Astrocyte (in vitro differentiated cells and primary cell): ENCODE measurements around the gene RHBDL1. TPM values are rescaled to one million over a fixed set of nuclear protein-coding genes. Genes with fewer than 3 reads are reported as not detected.
A peak's percentile ranks its signal among the peaks of the same experiment; 100 is the strongest.

Source experiments
- DNase-seq: peaks from one replicate; pipeline ENCODE4 v3.0.0-alpha.2; 2010; ENCODE audit warnings: low read depth
- FAIRE-seq: peaks from 2 replicates; lab custom pipeline; 2011; peaks lifted over from hg19 to GRCh38; lab: Jason Lieb, UNC
- H2AFZ ChIP-seq: 2 replicates; pipeline ENCODE4 v1.6.0; 2012; ENCODE audit warnings: low read depth, low read length, inconsistent platforms
- H3K27ac ChIP-seq: 2 replicates; pipeline ENCODE4 v1.5.1; 2011; ENCODE audit warnings: low read depth, low read length, inconsistent platforms
- H3K27me3 ChIP-seq: 2 replicates; pipeline ENCODE4 v1.6.0; 2011; ENCODE audit warnings: low read length, inconsistent platforms; ENCODE audit not compliant: insufficient read depth
- H3K36me3 ChIP-seq: 2 replicates; pipeline ENCODE4 v1.5.1; 2011; ENCODE audit warnings: low read length, inconsistent platforms; ENCODE audit not compliant: insufficient read depth
- H3K4me1 ChIP-seq: 2 replicates; pipeline ENCODE4 v1.5.1; 2011; ENCODE audit warnings: low read length, inconsistent platforms; ENCODE audit not compliant: insufficient read depth
- H3K4me2 ChIP-seq: 2 replicates; pipeline ENCODE4 v1.6.0; 2012; ENCODE audit warnings: low read length, inconsistent platforms
- H3K4me3 ChIP-seq: 2 replicates; pipeline ENCODE4 v1.5.1; 2011; ENCODE audit warnings: low read depth, mild to moderate bottlenecking, low read length, inconsistent platforms; ENCODE audit not compliant: insufficient read depth
- H3K79me2 ChIP-seq: 2 replicates; pipeline ENCODE4 v1.6.0; 2012; ENCODE audit warnings: mild to moderate bottlenecking, low read length, inconsistent platforms; ENCODE audit not compliant: insufficient read depth
- H3K9ac ChIP-seq: 2 replicates; pipeline ENCODE4 v1.6.0; 2012; ENCODE audit warnings: mild to moderate bottlenecking, low read length, inconsistent platforms
- H3K9me3 ChIP-seq: 2 replicates; pipeline ENCODE4 v1.5.1; 2012; ENCODE audit warnings: low read depth, mild to moderate bottlenecking, low read length, inconsistent platforms; ENCODE audit not compliant: insufficient read depth
- H4K20me1 ChIP-seq: 2 replicates; pipeline ENCODE4 v1.6.0; 2012; ENCODE audit warnings: low read length, inconsistent platforms; ENCODE audit not compliant: insufficient read depth
- H3K27ac Mint-ChIP-seq: one replicate; pipeline ENCODE4 v1.8.0; 2021; ENCODE audit warnings: mild to moderate bottlenecking, mixed read lengths; ENCODE audit not compliant: unreplicated experiment
- H3K27me3 Mint-ChIP-seq: one replicate; pipeline ENCODE4 v1.8.0; 2021; ENCODE audit warnings: low read depth, mixed read lengths; ENCODE audit not compliant: unreplicated experiment
- H3K36me3 Mint-ChIP-seq: one replicate; pipeline ENCODE4 v1.8.0; 2021; ENCODE audit warnings: low read depth, mixed read lengths; ENCODE audit not compliant: unreplicated experiment
- H3K4me1 Mint-ChIP-seq: one replicate; pipeline ENCODE4 v1.8.0; 2021; ENCODE audit warnings: low read depth, mixed read lengths; ENCODE audit not compliant: unreplicated experiment
- H3K4me3 Mint-ChIP-seq: one replicate; pipeline ENCODE4 v1.8.0; 2021; ENCODE audit warnings: mild to moderate bottlenecking, moderate library complexity, mixed read lengths; ENCODE audit not compliant: unreplicated experiment
- H3K9me3 Mint-ChIP-seq: one replicate; pipeline ENCODE4 v1.8.0; 2021; ENCODE audit warnings: mild to moderate bottlenecking, mixed read lengths; ENCODE audit not compliant: unreplicated experiment
- EZH2 ChIP-seq: IDR thresholded peaks from 2 replicates; pipeline ENCODE4 v1.6.1; 2012; ENCODE audit warnings: mild to moderate bottlenecking, low read length, inconsistent platforms; ENCODE audit not compliant: insufficient read depth
- total RNA-seq: library from RNA; stranded (reverse); gene quantifications from 2 replicates; pipeline ENCODE4 v1.2.1, GENCODE V29; 2021
- TF ChIP-seq, protein P1 (sequence below): IDR thresholded peaks from 2 replicates; pipeline ENCODE4 v1.5.1; 2011; ENCODE audit warnings: low read depth, mild to moderate bottlenecking, inconsistent platforms, low read length, moderate library complexity; ENCODE audit not compliant: insufficient read depth

RHBDL1 gene
- total RNA-seq, 1 donor from 2014 or later = 4.9 TPM

DNA sequence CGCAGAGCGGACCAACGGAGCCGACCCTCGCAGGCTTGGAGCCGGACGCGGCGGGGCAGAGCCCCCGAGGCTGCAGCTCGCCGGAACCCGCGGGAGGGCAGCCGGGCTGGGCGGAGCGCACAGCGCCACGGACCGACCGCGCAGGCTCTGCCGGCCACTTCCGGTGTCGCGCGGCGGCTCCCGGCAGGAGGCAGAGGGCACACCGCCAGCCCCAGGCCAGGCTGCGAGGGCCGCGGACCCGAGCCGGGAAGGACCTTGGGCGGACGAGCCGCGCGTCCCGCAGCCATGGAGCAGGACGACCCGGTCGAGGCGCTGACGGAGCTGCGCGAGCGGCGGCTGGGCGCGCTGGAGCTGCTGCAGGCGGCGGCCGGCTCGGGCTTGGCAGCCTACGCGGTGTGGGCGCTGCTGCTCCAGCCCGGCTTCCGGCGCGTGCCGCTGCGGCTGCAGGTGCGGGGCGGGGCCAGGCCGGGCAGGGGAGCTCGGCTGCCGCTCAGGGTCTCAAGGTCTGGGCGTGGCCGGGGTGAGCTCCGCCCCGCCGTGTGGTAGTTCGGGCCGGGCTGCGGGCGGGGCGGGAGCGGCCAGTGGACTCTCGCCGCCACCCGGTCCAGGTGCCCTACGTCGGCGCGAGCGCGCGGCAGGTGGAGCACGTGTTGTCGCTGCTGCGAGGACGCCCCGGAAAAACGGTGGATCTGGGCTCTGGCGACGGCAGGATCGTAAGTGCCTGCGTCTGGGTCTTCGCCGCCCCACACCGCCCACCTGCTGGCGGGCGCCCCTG is 45.7 kb downstream of the RHBDL1 start, which contains the start of gene ANTKMT:
Gene ANTKMT, plus strand, starts transcription at position 157 of the 775 bp plus-strand sequence. Its CDS starts 129 bp downstream, at position 286.
- Mint-ChIP-seq H3K4me1 (no peaks in the 10 kb centered on the region), H3K9me3 (no peaks in the 10 kb centered on the region), H3K4me3 (peak within 1 kb of the TSS; percentile 86), H3K27ac (peak within 1 kb of the TSS; percentile 26), H3K36me3 (no peaks in the 10 kb centered on the region), H3K27me3 (no peaks in the 10 kb centered on the region)
- no peak for TF ChIP-seq EZH2
- TF ChIP-seq, protein P1, sequence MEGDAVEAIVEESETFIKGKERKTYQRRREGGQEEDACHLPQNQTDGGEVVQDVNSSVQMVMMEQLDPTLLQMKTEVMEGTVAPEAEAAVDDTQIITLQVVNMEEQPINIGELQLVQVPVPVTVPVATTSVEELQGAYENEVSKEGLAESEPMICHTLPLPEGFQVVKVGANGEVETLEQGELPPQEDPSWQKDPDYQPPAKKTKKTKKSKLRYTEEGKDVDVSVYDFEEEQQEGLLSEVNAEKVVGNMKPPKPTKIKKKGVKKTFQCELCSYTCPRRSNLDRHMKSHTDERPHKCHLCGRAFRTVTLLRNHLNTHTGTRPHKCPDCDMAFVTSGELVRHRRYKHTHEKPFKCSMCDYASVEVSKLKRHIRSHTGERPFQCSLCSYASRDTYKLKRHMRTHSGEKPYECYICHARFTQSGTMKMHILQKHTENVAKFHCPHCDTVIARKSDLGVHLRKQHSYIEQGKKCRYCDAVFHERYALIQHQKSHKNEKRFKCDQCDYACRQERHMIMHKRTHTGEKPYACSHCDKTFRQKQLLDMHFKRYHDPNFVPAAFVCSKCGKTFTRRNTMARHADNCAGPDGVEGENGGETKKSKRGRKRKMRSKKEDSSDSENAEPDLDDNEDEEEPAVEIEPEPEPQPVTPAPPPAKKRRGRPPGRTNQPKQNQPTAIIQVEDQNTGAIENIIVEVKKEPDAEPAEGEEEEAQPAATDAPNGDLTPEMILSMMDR = no peak
- Histone ChIP-seq H3K36me3 (no peaks in the 10 kb centered on the region), H3K9me3 (no peaks in the 10 kb centered on the region), H4K20me1 (peaks cover 47% of the 10 kb centered on the region), H3K9ac (peak within 1 kb of the TSS; percentile 83), H2AFZ (peak within 1 kb of the TSS; percentile 91), H3K27me3 (no peaks in the 10 kb centered on the region), H3K4me1 (peaks cover 25% of the 10 kb centered on the region), H3K79me2 (peaks cover 7% of the 10 kb centered on the region), H3K27ac (peak within 1 kb of the TSS; percentile 65), H3K4me3 (peak within 1 kb of the TSS; percentile 73), H3K4me2 (peak within 1 kb of the TSS; percentile 99)
- peak; percentile 55 for DNase-seq
- no peak for FAIRE-seq

DNA sequence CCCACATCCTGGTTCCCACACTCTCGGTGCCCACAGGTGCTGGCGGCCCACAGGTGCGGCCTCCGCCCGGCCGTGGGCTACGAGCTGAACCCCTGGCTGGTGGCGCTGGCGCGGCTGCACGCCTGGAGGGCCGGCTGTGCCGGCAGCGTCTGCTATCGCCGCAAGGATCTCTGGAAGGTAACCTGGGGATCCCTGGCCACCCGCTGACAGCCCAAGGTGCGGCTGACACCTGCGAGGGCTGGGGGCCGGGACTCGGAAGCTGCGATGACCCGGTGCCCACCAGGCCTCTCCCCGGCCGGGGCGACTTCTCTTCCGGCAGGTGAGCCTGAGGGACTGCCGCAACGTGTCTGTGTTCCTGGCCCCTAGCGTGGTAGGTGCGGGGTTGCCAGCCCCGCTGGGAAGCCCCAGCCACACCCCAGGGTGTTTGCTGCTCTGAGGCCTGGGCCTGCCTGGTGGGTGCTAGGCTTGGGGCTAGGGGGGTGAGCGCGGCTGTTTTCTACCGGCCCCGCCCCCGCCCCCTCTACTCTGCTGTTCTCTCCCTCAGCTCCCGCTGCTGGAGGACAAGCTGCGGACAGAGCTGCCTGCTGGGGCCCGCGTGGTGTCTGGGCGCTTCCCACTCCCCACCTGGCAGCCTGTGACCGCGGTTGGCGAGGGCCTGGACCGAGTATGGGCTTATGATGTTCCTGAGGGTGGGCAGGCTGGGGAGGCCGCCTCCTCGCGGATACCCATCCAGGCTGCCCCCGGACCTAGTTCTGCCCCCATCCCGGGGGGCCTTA is 46.5 kb downstream of the RHBDL1 start:
- Histone ChIP-seq H3K9ac (no peak overlapping the region), H4K20me1 (peaks cover 39% of the 10 kb centered on the region), H3K36me3 (no peaks in the 10 kb centered on the region), H3K4me3 (peak overlapping the region; percentile 73), H3K27me3 (no peaks in the 10 kb centered on the region), H3K4me2 (peak overlapping the region; percentile 99), H3K79me2 (no peaks in the 10 kb centered on the region), H3K9me3 (no peaks in the 10 kb centered on the region), H3K4me1 (peaks cover 20% of the 10 kb centered on the region), H2AFZ (no peak overlapping the region), H3K27ac (no peak overlapping the region)
- no peaks in the 10 kb centered on the region for H3K9me3 Mint-ChIP-seq
- TF ChIP-seq, protein P1 = no peak
- no peak for TF ChIP-seq EZH2
- DNase-seq (no peak), FAIRE-seq (no peak)
- H3K27ac Mint-ChIP-seq = no peak overlapping the region
- H3K36me3 Mint-ChIP-seq = no peaks in the 10 kb centered on the region
- H3K4me1 Mint-ChIP-seq = no peaks in the 10 kb centered on the region
- peak overlapping the region; percentile 50 for H3K4me3 Mint-ChIP-seq
- H3K27me3 Mint-ChIP-seq = no peaks in the 10 kb centered on the region
